Fibroblast of mammary gland (primary cell): Measurements from ENCODE around the gene KCNA2.

Experiments used
- DNase-seq: peaks from one replicate; pipeline ENCODE4 v3.0.0-alpha.2; 2010; ENCODE audit warnings: low read depth
- H3K4me3 ChIP-seq: 2 replicates; pipeline ENCODE4 v1.5.1; 2011; ENCODE audit warnings: low read depth, mild to moderate bottlenecking, low read length, moderate library complexity; ENCODE audit not compliant: control insufficient read depth
- CTCF ChIP-seq: conservative IDR thresholded peaks from 2 replicates; pipeline ENCODE4 v1.5.1; 2011; ENCODE audit warnings: low read depth, low read length, inconsistent platforms; ENCODE audit not compliant: control insufficient read depth, insufficient read depth

Gene KCNA2

DNA sequence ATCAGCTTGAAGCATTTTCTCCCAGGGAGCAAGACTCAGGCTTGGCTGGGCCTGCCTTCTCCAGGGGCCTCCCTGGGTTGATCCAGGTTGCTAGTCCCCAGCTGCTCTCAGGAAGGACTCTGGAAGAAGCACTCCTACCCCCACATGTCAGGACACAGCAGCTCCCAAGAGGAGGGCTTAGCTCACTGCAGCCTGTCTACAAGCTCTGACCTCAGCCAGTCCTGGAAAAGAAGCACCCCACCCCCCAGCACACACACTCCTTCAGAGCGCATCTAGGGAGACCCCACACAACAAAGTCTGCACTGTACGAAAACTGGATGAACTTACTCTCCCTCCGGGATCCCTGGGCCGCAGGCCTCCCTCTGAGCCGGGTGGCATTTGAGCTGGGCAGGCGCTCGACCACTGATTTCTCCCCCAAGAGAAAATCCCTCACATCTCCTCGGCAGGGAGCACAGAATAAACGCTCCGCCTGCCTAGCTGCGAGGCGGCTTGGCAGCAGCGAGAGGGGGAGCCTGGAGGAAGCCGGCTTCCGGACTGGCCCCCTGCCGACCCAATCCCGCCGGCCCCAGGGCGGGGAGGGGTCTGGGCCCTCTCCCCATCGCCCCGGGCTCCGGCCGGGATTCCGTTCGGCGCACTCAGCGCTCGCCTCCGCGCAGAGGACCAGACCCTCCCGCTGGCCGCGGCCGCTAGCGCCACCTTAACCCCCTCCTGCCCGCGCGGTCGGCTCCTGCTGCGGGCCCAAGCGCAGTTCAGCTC lies at the start of gene KCNA2:
Gene KCNA2 (minus strand): TSS at position 458 of the 756 bp plus-strand sequence. CDS start 1,576 bp downstream, outside the sequence.
- no peak for TF ChIP-seq CTCF
- H3K4me3 ChIP-seq = no peak within 1 kb of the TSS
- DNase-seq = no peak

- H3K4me3 ChIP-seq = no peak overlapping the region
- TF ChIP-seq CTCF = no peak
- no peak for DNase-seq
Observed at GRCh38 chr1:110650609-110651008, 44.5 kb upstream of the KCNA2 start.

GRCh38 chr1:110648417-110648816 lies 42.3 kb upstream of the KCNA2 start:
- DNase-seq = no peak
- TF ChIP-seq CTCF = no peak
- no peak overlapping the region for H3K4me3 ChIP-seq

GRCh38 chr1:110647254-110647891 lies 41.2 kb upstream of the KCNA2 start:
- TF ChIP-seq CTCF = no peak
- peak; percentile 22 for DNase-seq
- H3K4me3 ChIP-seq = no peak overlapping the region

GRCh38 chr1:110645821-110646735 lies 39.9 kb upstream of the KCNA2 start:
- peak; percentile 78 for DNase-seq
- no peak for TF ChIP-seq CTCF
- H3K4me3 ChIP-seq = no peak overlapping the region

DNA sequence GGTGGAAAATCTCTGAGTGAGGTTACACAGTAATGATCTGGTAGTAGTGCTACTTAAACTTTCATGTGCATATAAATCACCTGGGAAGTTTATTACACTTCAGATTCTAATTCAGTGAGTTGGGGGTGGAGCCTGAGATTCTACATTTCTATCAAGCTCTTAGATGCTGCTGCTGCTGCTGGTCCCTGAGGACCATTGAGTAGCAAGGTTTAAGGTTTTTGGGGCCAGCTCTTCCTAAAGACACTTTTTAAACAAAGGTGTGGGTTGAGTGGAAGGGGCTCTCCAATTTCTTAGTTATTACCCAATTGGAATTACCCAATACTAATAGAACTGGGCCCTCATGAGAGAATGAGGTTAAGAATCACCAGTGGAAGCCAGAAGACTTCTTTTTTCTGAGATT lies 39.1 kb upstream of the KCNA2 start:
- no peak for DNase-seq
- no peak for TF ChIP-seq CTCF

More for the DNA sequence above, 39.1 kb upstream of the KCNA2 start:
- no peak overlapping the region for H3K4me3 ChIP-seq
